ENCODE results near the gene LINC00305. TPM values are rescaled to one million over a fixed set of nuclear protein-coding genes. Genes with fewer than 3 reads are reported as not detected.

The LINC00305 gene
- not detected for total RNA-seq

GRCh38 chr18:64148988-64149387 lies at the start of gene LINC00305:
LINC00305 (minus strand) TSS chr18:64149088.
- Mint-ChIP-seq H3K36me3 (no peaks in the 10 kb centered on the region), H3K27me3 (no peaks in the 10 kb centered on the region), H3K27ac (no peak within 1 kb of the TSS), H3K4me3 (no peak within 1 kb of the TSS), H3K4me1 (ENCODE audit: low read depth in 2 of 2) (no peaks in the 10 kb centered on the region), H3K9me3 (no peaks in the 10 kb centered on the region)
- no peak for DNase-seq (ENCODE audit: low spot score)
- no peak for ATAC-seq

- no peak for ATAC-seq
- Mint-ChIP-seq H3K27ac (no peak overlapping the region), H3K36me3 (no peaks in the 10 kb centered on the region), H3K9me3 (peaks cover under 1% of the 10 kb centered on the region), H3K27me3 (no peaks in the 10 kb centered on the region), H3K4me3 (no peak overlapping the region), H3K4me1 (ENCODE audit: low read depth in 2 of 2) (no peaks in the 10 kb centered on the region)
- no peak for DNase-seq (ENCODE audit: low spot score)
Measured at GRCh38 chr18:64191069-64191468, 42.2 kb upstream of the LINC00305 start.

- H3K27ac Mint-ChIP-seq = no peak overlapping the region
- no peaks in the 10 kb centered on the region for H3K27me3 Mint-ChIP-seq
- H3K36me3 Mint-ChIP-seq = no peaks in the 10 kb centered on the region
- DNase-seq (ENCODE audit: low spot score) = no peak
- no peaks in the 10 kb centered on the region for H3K4me1 Mint-ChIP-seq (ENCODE audit: low read depth in 2 of 2)
- H3K9me3 Mint-ChIP-seq = peaks cover 16% of the 10 kb centered on the region
- H3K4me3 Mint-ChIP-seq = no peak overlapping the region
- ATAC-seq = no peak
Measured at GRCh38 chr18:64185987-64186386, 37.1 kb upstream of the LINC00305 start.

- DNase-seq (ENCODE audit: low spot score) = no peak
- H3K4me1 Mint-ChIP-seq (ENCODE audit: low read depth in 2 of 2) = no peaks in the 10 kb centered on the region
- no peaks in the 10 kb centered on the region for H3K27me3 Mint-ChIP-seq
- H3K36me3 Mint-ChIP-seq = no peaks in the 10 kb centered on the region
- no peak for ATAC-seq
- peaks cover 16% of the 10 kb centered on the region for H3K9me3 Mint-ChIP-seq
- no peak overlapping the region for H3K27ac Mint-ChIP-seq
- no peak overlapping the region for H3K4me3 Mint-ChIP-seq
Measured at GRCh38 chr18:64183665-64184064, 34.8 kb upstream of the LINC00305 start.

DNA sequence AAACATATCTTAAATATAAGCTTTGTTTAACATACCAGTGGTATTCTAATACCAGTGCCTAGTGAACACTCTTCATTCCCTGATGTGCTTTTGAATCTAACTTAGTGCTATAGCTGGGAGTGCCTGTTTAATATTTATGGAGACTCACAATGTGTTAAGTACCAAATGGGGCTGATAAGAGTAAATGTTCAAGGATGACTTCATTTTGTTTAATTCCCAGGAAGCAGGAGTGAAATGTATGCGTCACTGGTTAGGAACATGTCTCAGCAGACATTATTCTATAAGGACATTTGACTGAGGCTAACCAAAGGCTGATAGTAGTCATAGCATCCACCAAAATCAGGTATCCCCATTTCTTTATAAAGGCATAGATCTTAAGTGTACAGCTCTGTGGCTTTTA lies 31.7 kb upstream of the LINC00305 start:
- ATAC-seq (no peak), DNase-seq (ENCODE audit: low spot score) (no peak)
- Mint-ChIP-seq H3K9me3 (peaks cover 13% of the 10 kb centered on the region), H3K4me1 (ENCODE audit: low read depth in 2 of 2) (no peaks in the 10 kb centered on the region), H3K4me3 (no peak overlapping the region), H3K36me3 (no peaks in the 10 kb centered on the region), H3K27me3 (no peaks in the 10 kb centered on the region), H3K27ac (no peak overlapping the region)

DNA sequence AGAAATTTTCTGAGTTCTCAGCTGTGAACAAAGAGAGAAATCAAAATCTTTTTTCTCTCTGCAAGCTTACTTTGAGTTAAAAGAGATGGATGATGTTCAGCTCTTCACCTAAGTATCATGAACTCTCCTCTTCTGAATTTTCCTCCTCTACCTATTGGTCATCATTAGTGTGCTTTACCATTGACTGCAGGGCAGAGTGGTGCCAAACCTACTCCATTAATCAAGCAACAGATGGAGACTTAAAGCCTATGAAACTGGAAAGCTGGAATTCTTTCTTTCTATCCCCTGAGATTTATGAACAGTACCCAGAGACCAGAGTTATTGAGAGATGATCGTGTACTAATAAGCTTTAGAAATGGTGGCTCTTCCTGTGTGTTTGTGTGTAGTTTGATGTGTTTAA lies 31.3 kb upstream of the LINC00305 start:
- H3K4me1 Mint-ChIP-seq (ENCODE audit: low read depth in 2 of 2) = no peaks in the 10 kb centered on the region
- H3K9me3 Mint-ChIP-seq = peaks cover 13% of the 10 kb centered on the region
- H3K36me3 Mint-ChIP-seq = no peaks in the 10 kb centered on the region
- no peak overlapping the region for H3K27ac Mint-ChIP-seq
- H3K27me3 Mint-ChIP-seq = no peaks in the 10 kb centered on the region
- ATAC-seq = no peak
- no peak overlapping the region for H3K4me3 Mint-ChIP-seq
- no peak for DNase-seq (ENCODE audit: low spot score)

DNA sequence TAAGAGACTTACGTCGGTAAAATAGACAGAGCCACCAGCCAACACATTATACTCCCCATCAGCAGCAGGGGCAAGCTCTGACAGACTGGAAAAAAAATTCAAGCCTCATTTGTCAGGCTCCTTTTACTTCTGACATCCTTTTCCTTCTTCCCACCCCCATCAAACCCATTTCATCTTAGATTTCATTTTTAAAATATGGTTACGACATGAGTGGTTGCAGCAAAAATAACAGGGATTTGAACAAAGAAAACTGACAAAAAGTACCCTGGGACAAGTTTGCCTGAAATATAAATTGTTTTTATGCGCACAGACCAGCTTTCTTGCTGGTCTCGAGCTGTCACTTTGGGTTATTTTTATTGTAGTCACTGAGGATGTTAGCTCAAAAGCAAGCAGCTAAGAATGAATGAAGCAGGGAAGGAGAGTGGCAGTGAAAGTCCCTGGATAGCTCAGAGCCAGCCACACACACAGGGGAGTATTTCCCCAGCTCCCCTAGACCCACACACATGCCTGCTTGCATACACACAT lies 30.7 kb upstream of the LINC00305 start:
- Mint-ChIP-seq H3K27me3 (no peaks in the 10 kb centered on the region), H3K27ac (no peak overlapping the region), H3K36me3 (no peaks in the 10 kb centered on the region), H3K4me3 (no peak overlapping the region), H3K9me3 (peaks cover 16% of the 10 kb centered on the region), H3K4me1 (ENCODE audit: low read depth in 2 of 2) (no peaks in the 10 kb centered on the region)
- DNase-seq (ENCODE audit: low spot score) (no peak), ATAC-seq (no peak)

DNA sequence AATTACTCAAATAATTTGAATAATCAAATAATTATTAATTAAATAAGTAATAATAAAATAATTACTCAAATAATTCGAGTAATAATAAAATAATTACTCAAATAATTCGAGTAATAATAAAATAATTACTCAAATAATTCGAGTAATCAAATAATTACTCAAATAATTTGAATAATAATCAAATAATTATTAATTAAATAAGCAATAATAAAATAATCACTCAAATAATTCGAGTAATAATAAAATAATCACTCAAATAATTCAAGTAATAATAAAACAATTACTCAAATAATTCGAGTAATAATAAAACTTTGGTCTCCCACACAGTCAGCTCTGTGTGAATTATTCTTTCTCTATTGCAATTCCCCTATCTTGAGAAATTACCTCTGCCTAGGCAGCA lies 30.0 kb upstream of the LINC00305 start:
- Mint-ChIP-seq H3K36me3 (no peaks in the 10 kb centered on the region), H3K27me3 (no peaks in the 10 kb centered on the region), H3K4me3 (no peak overlapping the region), H3K4me1 (ENCODE audit: low read depth in 2 of 2) (no peaks in the 10 kb centered on the region), H3K9me3 (peaks cover 12% of the 10 kb centered on the region), H3K27ac (no peak overlapping the region)
- no peak for DNase-seq (ENCODE audit: low spot score)
- ATAC-seq = no peak

DNA sequence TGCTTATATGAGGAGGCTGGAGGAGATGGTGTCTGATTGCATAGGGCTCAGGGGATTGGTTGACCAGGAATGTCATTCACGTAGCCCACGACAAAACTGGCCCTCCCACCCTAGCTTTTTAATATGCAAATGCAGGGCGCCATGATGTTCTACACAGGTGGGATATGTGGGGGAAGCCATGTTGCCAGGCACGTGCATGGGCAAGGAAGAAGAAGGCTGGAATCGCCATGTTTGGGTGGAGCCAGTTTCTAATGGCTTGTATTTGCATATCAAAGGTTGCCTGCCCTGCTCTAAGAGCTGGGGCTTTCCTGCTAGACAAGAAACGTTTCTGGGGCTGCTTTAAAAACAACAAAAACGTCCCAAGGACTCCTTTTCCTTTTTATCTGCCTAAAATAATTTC lies 26.5 kb upstream of the LINC00305 start:
- H3K27ac Mint-ChIP-seq = no peak overlapping the region
- H3K4me3 Mint-ChIP-seq = no peak overlapping the region
- peaks cover 3% of the 10 kb centered on the region for H3K9me3 Mint-ChIP-seq
- ATAC-seq = no peak
- no peaks in the 10 kb centered on the region for H3K36me3 Mint-ChIP-seq
- H3K4me1 Mint-ChIP-seq (ENCODE audit: low read depth in 2 of 2) = no peaks in the 10 kb centered on the region
- no peaks in the 10 kb centered on the region for H3K27me3 Mint-ChIP-seq
- DNase-seq (ENCODE audit: low spot score) = no peak

GRCh38 chr18:64171576-64171975 lies 22.7 kb upstream of the LINC00305 start:
- H3K4me3 Mint-ChIP-seq = no peak overlapping the region

DNA sequence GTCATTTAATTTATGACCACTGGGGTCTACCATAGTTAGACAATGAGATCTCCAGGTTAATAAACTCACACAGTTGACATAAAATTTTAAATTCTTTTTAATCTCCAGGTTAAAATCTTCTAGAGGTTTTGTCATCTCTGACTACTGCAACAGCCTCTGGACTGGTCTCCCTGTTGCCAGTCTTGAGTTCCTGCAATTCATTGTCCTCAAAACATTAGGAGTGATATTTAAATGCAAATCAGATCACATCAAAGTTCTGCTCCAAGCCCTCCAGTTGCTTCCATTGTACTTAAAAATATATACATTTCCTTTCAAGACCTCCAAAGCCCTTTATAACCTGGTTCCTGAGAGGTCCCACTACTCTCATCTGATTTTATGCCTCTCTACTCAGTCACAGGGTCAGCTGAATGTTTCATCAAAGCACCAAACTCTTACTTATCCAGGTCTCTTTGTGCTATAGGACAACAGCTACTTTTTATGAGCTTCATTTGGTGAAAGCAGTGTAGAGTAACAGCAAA lies 18.6 kb upstream of the LINC00305 start:
- H3K27ac Mint-ChIP-seq = no peak overlapping the region
- no peak overlapping the region for H3K4me3 Mint-ChIP-seq
- peaks cover 4% of the 10 kb centered on the region for H3K9me3 Mint-ChIP-seq
- no peaks in the 10 kb centered on the region for H3K4me1 Mint-ChIP-seq (ENCODE audit: low read depth in 2 of 2)
- ATAC-seq = no peak
- no peaks in the 10 kb centered on the region for H3K36me3 Mint-ChIP-seq
- DNase-seq (ENCODE audit: low spot score) = no peak
- no peaks in the 10 kb centered on the region for H3K27me3 Mint-ChIP-seq

More at GRCh38 chr18:64171576-64171975, 22.7 kb upstream of the LINC00305 start:
- Mint-ChIP-seq H3K27ac (no peak overlapping the region), H3K36me3 (no peaks in the 10 kb centered on the region), H3K9me3 (peaks cover 7% of the 10 kb centered on the region), H3K4me1 (ENCODE audit: low read depth in 2 of 2) (no peaks in the 10 kb centered on the region), H3K27me3 (no peaks in the 10 kb centered on the region)
- no peak for ATAC-seq
- no peak for DNase-seq (ENCODE audit: low spot score)

GRCh38 chr18:64165906-64166305 lies 17.0 kb upstream of the LINC00305 start:
- H3K9me3 Mint-ChIP-seq = peaks cover 4% of the 10 kb centered on the region
- no peak overlapping the region for H3K4me3 Mint-ChIP-seq
- no peaks in the 10 kb centered on the region for H3K4me1 Mint-ChIP-seq (ENCODE audit: low read depth in 2 of 2)
- H3K27me3 Mint-ChIP-seq = no peaks in the 10 kb centered on the region
- no peaks in the 10 kb centered on the region for H3K36me3 Mint-ChIP-seq
- H3K27ac Mint-ChIP-seq = no peak overlapping the region
- DNase-seq (ENCODE audit: low spot score) (no peak), ATAC-seq (no peak)

DNA sequence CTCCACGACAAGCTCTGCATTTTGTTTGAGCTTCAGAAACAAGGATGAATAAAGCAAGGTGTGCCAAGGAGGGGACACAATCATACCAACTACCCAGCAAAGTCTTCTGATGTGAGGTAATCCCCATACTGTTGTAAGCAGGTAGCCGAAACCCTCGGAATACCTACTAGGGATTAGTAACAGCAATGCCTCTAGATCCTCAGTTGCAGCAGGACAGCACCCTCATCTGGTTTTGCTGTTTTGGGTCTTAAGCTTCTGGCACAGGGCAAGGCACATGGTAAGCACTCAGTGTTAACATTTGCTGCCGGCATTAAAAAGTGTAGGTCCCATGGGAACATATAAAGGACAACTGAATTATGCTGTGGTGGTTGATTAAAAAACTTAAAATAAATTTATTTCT lies 16.0 kb upstream of the LINC00305 start:
- Mint-ChIP-seq H3K4me3 (no peak overlapping the region), H3K4me1 (ENCODE audit: low read depth in 2 of 2) (no peaks in the 10 kb centered on the region), H3K27ac (no peak overlapping the region), H3K27me3 (no peaks in the 10 kb centered on the region), H3K9me3 (peaks cover 4% of the 10 kb centered on the region), H3K36me3 (no peaks in the 10 kb centered on the region)
- no peak for DNase-seq (ENCODE audit: low spot score)
- ATAC-seq = no peak

DNA sequence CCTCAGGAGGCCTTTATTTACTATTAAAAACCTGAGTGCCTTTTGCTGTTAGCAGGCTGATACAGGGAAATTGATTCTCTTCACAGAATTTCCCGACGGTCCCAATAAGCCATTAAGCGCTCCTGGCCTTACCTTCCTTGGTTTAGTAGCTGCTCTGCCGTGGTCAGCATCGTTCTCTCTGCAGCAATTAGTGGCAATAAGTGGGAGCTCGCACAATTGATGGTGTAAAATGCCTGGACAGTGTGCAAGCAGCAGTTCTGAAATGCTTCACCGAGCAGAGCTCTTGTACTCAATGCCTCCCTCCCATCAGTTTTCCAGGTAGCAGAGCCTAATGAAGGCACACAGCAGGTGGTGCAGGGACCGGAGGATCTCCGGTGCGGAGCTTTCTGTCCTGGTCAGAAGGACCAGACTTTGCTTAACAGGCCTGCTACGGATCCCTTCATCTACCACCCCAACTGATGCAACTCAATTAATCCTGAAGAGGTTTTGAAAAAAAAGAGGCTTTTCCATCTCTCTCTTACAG lies 1.1 kb upstream of the LINC00305 start:
- Mint-ChIP-seq H3K9me3 (no peaks in the 10 kb centered on the region), H3K27ac (no peak overlapping the region), H3K27me3 (no peaks in the 10 kb centered on the region), H3K4me3 (no peak overlapping the region), H3K4me1 (ENCODE audit: low read depth in 2 of 2) (no peaks in the 10 kb centered on the region), H3K36me3 (no peaks in the 10 kb centered on the region)
- ATAC-seq (no peak), DNase-seq (ENCODE audit: low spot score) (no peak)

GRCh38 chr18:64142904-64143303 lies 6.0 kb downstream of the LINC00305 start:
- no peak overlapping the region for H3K27ac Mint-ChIP-seq
- H3K4me3 Mint-ChIP-seq = no peak overlapping the region
- ATAC-seq = no peak
- no peaks in the 10 kb centered on the region for H3K4me1 Mint-ChIP-seq (ENCODE audit: low read depth in 2 of 2)
- H3K9me3 Mint-ChIP-seq = peaks cover 3% of the 10 kb centered on the region
- no peaks in the 10 kb centered on the region for H3K27me3 Mint-ChIP-seq
- no peaks in the 10 kb centered on the region for H3K36me3 Mint-ChIP-seq
- no peak for DNase-seq (ENCODE audit: low spot score)
